GM18867 (cell line): Measurements from ENCODE around the gene SPATA2L.

Experiments
- ATAC-seq: cut with Tn5 transposase; IDR thresholded peaks from one replicate; pipeline ENCODE4 v1.9.1; 2021; ENCODE audit warnings: mild to moderate bottlenecking, moderate library complexity; ENCODE audit not compliant: unreplicated experiment

The SPATA2L gene, protein sequence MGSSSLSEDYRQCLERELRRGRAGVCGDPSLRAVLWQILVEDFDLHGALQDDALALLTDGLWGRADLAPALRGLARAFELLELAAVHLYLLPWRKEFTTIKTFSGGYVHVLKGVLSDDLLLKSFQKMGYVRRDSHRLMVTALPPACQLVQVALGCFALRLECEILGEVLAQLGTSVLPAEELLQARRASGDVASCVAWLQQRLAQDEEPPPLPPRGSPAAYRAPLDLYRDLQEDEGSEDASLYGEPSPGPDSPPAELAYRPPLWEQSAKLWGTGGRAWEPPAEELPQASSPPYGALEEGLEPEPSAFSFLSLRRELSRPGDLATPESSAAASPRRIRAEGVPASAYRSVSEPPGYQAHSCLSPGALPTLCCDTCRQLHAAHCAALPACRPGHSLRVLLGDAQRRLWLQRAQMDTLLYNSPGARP

DNA sequence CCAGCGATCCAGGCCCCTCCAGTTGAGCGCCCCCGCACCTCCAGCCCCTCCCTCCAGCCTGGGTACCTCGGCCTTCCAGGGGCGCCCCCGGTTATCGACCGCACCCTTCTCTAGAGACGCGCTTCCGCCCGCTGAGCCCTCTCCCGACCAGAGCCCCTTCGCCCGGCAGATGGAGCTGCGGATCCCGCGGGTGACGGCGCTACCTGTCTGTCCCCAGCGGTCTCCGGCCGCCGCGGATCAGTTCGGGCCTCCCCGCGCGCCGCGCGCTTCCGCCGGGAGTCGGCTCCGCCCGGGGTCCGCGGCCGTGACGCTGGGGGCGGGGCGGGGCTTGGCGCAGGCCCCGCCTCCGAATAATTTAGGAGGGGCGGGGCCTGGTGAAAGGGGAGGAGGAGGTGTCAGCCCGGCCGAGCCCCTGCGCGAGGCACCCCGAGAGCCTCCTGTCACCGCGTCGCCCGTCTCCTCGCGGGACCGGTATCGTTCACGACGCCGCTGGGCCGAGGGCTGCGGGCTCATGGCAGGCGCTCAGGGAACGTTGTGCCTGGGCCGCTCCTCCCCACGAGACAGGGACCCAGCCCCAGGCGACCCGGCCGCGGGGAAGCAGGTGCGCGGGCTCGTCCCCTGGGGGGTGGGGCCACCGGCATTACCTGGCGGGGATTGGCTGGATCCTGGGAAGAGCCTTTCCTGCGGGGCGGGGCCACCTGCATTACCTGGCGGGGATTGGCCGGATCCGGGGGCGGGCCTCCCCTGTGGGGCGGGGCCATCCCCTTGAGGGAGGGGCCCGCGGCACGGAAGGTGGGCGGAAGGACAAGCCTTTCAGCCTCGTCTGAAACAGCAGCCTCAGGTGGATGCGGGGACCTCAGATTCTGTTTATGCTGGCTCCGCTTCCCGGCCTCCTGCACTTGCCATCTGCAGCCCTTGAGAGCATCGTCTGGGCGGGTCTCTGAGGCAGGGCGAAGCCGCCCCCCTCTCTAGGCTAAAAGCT lies at the start of gene SPATA2L:
TSS of gene SPATA2L (minus strand) at position 281 of the 982 bp plus-strand sequence. CDS start 473 bp downstream, outside the sequence.
- ATAC-seq: peak; percentile 61

DNA sequence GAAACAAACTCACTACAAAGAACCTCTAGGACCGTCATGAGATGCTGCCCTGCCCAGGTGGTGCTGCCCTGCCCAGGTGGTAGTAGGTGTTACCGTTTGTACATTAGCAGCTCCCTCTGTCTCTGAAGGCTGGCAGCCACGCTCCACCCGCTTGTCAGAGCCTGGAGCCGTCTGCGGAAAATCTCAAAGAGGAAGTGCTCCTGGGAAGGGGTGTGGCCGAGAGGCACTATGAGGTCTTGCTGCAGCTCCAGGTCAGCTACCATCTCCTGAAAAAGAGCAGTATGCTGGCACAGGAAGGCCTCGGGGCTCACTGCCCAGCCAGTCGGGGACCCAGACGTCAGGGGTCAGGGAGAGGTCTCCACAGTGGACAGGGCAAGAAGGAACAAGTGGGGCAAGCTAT lies 48.1 kb upstream of the SPATA2L start:
- no peak for ATAC-seq

DNA sequence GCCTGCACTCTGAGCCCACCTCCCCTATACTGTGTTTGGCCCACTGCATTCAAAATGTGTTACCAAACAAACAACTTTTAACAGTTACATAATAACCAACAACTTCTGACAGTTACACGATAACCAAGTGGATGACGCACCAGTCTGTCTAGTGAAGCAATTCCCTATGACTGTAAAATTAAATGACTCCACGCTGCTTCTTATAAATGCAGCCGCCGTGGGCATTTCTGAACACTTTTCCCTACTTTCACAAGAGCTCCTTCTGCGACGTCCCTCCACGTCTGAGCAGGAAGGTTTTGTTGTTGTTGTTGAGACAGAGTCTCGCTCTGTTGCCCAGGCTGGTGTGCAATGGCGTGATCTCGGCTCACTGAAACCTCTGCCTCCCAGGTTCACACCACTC lies 47.4 kb upstream of the SPATA2L start:
- ATAC-seq: no peak

DNA sequence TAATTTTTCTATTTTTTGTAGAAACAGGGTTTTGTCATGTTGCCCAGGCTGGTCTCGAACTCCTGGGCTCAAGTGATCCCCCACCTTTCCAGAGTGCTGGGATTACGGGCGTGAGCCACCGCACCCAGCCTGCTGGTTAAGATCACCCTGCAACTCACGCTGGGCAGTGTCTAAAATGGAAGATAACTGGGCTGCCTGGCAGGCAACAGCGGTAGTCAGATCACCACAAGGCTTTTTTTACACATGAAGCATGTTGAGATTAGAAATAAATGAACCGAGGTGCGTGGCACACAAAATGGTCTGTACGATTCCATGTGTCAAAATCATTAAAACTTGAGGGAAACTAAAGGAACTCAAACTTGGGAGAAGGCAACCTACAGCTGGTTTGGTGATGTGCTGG lies 46.6 kb upstream of the SPATA2L start:
- no peak for ATAC-seq

DNA sequence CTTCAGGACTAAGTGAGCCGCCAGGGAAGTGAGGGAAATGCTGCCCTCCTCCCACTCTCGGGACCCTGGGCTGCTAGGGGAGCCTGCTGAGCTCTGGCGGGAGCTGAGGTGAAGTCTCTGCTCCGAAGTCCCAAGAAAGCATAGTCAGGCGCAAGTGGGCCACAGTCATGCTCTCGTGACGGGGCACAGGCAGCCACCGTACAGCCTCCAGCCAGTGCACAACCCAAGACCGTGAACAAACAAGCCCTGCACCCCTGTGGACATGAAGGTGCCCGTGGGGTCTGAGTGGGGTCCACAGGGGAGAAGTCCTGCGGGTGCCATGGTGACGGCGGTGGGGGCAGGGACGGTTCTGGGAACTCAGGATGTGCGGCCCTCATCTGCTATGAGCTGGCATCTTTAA lies 44.5 kb upstream of the SPATA2L start:
- no peak for ATAC-seq

DNA sequence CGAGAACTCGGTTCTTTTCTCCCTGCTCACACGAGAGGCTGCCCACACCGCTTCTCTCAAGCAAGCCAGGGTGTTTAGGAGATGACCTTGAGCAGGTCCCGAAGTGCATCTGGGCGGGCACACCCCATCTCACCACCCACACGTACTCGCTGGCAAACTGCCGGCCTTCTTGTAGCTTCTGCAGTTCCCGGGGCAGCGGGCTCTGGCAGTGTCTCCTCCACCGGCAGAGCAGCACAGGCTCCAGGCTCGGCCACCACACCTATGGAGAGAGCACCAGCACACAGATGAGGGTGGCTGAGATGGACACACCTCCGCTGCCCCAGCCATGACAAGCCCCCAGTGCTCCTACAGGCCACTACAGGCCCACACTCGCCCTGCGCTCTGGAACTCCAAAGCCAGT lies 43.3 kb upstream of the SPATA2L start:
- no peak for ATAC-seq

DNA sequence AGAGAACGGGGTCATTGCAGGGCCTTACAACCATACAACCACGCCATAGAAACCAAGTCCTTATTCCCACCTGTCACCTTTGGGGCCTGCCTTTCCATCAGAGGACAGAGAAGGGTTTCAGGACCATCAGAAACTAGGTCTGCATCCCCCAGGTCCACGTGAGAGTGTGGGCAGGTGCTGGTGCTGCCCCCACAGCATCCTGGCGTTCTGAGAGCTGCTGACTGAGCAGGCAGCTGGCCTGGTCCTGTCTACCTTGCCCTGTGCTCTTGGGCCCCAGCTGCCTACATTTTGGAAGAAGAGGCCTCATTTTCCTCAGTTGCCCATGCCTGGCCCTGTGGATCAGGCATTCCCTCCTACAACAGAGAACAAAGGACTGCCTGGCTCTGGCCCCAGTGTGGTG lies 41.4 kb upstream of the SPATA2L start:
- no peak for ATAC-seq

DNA sequence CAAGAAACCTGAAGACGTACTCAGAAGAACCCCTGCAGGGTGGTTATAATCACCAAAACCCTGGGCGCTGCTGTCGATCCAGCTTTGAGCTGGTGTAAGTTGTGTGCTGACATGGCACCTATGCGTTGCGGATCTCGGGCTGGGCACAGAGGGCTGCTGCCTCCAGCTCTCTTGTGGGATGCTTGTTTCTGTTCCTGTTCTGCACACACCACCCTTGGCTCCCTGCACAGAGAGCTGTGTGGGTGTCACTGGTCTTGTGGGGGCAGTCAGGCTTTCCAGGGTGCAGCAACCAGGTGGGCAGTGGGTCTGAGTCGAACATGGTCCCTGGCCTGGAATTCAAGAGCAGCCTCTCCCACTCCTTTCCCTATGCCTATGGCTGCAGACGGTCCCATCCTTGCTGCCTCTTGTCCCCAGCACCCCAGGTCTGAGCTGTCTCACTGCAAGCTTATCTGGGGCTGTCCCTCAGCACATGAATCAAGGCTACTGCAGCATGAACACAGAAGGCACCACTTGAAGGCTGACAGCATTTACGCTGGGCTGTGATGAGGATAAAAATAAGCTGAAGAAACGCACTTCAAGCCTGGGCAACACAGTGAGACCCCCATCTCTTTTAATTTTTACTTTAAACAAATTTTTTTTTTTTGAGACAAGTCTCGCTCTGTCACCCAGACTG lies 40.0 kb upstream of the SPATA2L start:
- ATAC-seq: no peak

DNA sequence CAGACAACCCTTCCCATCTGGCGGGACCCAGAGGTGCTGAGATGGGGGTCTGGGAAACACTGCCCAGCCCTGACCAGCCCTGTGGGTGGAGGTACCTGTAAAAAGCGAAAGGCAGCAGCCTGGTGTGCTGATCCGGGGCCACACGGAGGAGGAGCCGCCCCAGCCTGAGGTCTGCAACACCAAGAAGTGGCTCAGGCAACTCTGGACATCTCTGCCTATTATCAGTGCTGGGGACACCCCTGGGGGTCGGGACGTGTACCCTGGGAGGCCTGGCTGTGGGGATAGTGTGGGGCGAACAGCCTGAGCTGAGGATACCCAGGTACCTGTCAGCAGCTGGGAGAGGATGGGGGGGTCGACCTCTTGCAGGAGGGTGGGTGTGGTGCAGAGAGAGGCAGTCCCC lies 37.9 kb upstream of the SPATA2L start:
- no peak for ATAC-seq

DNA sequence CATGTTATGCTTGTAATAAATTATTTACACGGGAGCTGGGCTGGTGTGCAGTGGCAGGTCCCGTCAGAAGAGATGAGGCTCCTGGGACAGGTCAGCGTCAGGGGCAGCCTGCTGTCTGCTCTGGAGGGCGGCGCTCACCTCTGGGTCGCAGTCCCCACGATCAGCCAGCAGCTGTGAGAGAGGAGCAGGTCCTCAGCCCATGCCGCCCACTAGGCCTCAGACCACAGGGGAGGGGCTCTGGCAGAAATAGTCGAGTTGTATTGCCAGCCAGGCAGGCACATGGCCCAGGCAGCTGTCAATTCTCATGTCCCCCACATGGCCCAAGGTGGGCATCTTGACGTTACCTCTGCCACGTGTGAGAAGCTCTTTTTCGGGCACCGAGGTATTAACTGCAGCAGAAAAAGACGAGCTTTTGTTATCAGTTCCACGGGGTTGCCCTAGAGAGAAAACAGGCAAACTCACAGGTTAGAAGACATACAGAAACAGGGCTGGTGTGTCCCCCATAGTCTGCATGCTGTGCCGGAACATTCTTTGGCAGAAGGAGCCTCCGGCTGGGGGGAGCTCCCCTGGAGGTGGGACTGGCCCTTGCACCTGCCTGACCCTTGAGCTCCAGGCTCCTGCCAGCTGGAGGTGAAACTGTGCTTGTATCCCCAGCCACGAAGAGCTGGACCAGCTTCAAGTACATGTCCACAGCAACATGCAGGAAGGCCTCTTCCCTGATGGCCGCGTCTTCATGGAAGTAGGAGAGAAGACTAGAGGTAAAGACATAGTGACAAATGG lies 37.2 kb upstream of the SPATA2L start:
- no peak for ATAC-seq

DNA sequence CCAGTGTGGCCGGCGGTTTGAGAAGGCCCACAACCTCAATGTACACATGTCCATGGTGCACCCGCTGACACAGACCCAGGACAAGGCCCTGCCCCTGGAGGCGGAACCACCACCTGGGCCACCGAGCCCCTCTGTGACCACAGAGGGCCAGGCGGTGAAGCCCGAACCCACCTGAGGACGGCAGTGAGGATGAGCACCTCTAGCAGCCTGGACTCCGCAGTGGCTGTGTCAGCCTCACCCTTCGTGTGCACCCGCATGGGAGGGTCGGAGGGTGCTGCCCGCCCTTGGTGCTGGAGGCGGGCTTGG lies 36.5 kb upstream of the SPATA2L start:
- no peak for ATAC-seq

DNA sequence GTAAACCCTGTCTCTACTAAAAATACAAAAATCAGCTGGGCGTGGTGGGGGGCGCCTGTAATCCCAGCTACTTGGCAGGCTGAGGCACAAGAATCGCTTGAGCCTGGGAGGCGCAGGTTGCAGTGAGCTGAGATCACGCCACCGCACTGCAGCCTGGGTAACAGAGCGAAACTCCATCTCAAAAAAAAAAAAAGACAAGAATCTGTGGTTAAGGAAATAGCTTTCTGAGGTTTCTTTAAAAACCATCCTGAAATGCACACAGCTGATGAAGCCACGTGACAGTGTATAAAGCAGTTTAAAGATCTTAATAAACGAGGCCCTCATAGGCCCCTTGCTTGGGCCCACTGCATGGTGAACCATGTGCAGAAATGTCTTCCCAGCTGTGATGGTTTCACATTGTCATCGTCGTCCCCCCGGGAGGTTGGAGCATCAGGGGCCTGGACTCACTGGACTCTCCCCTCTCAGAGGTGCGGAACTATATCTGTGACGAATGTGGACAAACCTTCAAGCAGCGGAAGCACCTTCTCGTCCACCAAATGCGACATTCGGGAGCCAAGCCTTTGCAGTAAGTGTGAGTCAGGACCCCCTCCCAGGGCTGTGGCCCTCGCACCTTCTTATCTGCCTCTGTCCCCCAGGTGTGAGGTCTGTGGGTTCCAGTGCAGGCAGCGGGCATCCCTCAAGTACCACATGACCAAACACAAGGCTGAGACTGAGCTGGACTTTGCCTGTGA lies 36.0 kb upstream of the SPATA2L start:
- ATAC-seq: no peak

DNA sequence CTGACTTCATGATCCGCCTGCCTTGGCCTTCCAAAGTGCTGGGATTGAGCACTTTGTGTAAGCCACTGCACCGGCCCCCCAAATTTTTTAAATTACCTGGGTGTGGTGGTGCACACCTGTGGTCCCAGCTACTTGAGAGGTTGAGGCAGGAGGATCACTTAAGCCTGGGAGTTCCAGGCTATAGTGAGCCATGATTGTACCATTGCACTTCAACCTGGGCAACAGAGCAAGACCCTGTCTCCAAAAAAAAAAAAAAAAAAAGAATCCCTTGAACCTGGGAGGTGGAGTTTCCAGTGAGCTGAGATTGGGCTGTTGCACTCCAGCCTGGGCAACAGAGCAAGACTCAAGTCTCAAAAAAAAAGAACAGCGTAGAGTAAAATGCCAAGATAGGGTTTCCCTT lies 35.0 kb upstream of the SPATA2L start:
- ATAC-seq: no peak

DNA sequence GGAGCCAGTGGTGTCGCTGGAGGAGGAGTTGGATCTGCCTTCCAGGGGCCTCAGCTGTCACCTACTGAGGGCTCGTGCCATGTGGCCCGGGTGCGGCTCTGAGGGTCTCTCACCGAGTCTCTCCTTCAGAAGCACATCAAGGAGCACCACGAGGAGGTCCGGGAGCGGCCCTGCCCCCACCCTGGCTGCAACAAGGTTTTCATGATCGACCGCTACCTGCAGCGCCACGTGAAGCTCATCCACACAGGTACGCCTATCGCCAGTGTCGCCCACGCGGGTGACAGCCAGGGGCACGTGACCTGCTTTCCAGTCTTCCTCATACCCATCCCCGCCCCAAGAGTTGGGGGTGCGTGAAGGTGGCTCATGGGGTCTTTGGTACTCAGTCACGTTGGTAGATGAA lies 32.3 kb upstream of the SPATA2L start:
- no peak for ATAC-seq

DNA sequence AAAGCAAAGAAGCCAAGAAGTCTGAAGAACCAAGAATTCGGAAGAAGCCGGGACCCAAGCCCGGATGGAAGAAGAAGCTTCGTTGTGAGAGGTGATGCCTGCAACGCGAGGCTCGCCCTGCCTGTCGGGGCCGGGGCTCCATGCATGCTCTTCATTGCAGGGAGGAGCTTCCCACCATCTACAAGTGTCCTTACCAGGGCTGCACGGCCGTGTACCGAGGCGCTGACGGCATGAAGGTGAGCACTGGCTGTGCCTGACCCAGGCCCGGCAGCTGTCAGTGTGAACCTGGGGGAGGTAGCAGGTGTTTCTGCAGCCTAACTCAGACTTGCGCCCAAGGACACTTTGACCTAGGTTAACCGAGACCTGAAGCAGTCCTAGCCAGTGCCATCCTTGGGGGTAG lies 31.8 kb upstream of the SPATA2L start:
- ATAC-seq: no peak

DNA sequence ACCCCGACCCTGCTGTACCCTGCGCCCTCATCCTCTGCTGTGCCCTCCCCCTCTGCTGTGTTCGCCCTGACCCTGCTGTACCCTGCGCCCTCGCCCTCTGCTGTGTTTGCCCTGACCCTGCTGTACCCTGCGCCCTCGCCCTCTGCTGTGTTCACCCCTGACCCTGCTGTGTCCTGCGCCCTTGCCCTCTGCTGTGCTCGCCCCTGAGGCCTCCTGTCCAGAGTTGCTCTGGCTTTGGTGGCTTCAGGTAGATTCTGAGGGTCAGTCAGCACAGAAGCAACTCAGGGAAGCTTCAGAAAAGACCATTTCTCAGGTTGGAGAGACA lies 31.4 kb upstream of the SPATA2L start:
- no peak for ATAC-seq

DNA sequence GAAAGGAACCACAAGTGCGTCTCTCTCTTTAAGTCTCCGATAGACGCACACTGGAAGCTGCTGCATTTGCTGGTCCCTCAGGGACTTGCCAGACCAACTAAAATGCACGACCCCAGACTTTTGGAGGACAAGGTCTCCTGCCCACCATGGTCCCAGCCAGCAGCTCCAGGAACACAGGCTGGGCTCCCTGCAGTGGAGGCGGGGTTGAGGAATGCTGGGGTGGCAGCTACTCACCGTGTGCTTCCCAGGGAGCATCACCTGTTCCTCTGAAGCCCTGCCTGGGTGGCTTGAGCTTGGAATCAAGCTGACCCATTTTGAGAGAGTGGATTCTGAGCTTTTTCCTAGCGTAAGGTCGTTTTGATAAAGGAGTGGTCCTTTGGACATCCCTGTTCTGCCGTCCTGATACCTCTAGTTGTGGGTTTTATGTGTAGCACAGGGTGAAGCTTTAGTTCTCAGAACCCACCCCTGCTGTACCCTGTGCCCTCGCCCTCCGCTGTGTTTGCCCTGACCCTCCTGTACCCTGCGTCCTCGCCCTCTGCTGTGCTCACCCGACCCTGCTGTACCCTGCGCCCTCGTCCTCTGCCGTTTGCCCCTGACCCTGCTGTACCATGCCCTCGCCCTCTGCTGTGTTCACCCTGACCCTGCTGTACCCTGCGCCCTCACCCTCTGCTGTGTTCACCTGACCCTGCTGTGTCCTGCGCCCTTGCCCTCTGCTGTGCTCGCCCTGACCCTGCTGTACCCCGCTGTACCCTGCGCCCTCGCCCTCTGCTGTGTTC lies 30.8 kb upstream of the SPATA2L start:
- ATAC-seq: no peak

DNA sequence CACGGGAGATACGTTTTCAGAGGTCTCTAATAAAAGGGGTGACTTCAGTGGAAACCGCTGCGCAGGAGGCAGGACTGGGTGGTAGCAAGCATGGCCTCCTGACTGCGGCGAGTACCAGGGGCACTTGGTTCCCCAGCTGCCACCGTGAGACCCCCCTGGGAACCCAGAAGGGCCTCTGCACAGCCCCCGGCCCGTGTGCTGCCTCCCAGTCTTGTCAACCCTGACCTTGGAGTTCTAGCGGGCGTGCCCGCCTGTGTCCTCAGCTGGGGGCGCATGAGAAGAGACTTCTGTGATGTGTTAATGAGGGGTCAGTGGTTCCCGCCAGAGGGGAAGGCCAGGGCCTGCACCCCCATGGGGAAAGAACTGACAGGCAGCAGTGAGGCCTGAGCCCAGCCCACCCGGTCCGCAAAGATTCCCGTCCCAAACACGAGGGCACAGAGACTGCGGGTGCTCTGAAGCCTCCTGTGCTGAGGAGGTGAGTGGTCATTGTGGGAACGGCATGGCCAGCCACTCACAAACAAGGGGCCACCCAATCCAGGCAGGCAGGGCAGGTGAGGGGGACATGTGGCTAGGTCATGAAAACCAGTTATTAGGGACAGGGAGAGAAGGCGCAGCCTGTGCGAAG lies 29.2 kb upstream of the SPATA2L start:
- ATAC-seq: no peak
